ENCODE results near the gene LPCAT1. TPM values are rescaled to one million over a fixed set of nuclear protein-coding genes. Genes with fewer than 3 reads are reported as not detected.
A peak's percentile ranks its signal among the peaks of the same experiment; 100 is the strongest.

The LPCAT1 gene
- total RNA-seq, 4 donors from 2014 or later: 7.7 to 44.8 (median 12.0) TPM

DNA sequence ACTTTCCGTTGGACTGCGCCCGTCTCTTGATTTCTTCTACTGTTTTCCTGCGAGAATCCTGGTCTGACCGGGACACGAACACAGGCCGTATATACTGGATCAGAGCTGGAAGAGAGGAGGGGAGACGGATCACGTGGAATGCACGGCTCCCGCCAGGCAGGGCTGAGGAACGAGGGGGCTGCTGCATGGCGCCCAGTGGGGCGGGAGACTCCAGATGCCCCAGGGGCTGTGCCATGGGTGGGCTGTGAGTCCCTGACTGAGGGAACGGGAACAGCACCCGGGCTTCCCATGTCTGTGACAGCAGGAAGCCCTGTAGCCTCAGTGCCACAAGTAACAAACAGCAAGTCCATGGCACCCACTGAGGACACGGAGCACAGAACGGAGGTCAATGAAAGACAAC lies 34.0 kb downstream of the LPCAT1 start:
- DNase-seq: no peak
- Histone ChIP-seq H3K36me3 (peaks cover 0 to 98% (median 9%) of the 10 kb centered on the region in 3 donors), H3K9me3 (no peaks in the 10 kb centered on the region), H3K4me1 (peaks cover 0 to 17% (median 5%) of the 10 kb centered on the region in 3 donors), H3K27me3 (no peaks in the 10 kb centered on the region), H3K4me3 (no peak overlapping the region), H3K27ac (peak overlapping the region in 2 of 4 donors; percentile 16 to 59)
- intact Hi-C loops (cut with DNase I): no loop called here
- WGBS, 2 donors: 88 to 97% methylated on average over 4 to 14 of the region's 18 CpGs
- no peak for TF ChIP-seq POLR2A (IDR thresholded peaks at IDR 0.05)
- TF ChIP-seq, protein P1, sequence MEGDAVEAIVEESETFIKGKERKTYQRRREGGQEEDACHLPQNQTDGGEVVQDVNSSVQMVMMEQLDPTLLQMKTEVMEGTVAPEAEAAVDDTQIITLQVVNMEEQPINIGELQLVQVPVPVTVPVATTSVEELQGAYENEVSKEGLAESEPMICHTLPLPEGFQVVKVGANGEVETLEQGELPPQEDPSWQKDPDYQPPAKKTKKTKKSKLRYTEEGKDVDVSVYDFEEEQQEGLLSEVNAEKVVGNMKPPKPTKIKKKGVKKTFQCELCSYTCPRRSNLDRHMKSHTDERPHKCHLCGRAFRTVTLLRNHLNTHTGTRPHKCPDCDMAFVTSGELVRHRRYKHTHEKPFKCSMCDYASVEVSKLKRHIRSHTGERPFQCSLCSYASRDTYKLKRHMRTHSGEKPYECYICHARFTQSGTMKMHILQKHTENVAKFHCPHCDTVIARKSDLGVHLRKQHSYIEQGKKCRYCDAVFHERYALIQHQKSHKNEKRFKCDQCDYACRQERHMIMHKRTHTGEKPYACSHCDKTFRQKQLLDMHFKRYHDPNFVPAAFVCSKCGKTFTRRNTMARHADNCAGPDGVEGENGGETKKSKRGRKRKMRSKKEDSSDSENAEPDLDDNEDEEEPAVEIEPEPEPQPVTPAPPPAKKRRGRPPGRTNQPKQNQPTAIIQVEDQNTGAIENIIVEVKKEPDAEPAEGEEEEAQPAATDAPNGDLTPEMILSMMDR (IDR thresholded peaks at IDR 0.05): no peak

DNA sequence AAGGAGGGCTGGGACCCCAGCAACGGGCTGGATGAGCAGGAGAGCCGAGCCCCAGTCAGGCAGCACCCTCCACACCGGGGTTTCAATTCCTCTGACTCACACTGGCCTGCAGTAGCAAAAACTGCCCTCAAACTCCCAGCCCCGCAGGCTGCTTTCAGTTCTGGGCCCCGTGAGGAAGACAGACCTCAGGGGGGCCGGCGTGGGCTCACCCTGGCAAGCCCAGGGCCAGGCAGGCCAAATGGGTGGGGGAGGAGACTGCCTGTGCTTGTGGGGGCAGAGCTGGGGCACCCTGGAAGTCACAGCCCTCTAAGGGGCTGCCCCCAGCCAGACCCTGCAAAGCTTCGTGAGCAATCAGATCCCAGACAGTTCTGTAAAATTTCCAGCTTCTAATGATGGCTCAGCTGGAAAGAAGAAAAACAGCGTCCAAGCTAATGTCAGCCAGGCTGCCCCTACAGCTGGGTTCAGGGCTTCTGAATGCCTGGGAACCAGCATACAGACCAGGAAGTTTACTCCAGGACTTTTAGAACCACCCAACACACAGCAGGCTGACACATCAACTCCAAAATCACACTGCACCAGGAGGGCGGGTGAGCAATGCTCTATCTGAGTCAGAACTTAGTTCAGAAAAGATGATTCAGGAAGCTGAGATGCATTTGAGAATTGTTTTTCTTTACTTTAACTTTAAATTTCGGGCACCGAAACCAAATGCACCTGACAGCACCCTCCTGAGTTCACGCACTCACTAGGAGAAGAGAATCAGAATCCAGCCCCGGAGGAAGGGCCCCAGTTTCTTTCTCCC lies 34.7 kb downstream of the LPCAT1 start:
- TF ChIP-seq POLR2A (IDR thresholded peaks at IDR 0.05): no peak
- TF ChIP-seq, protein P1 (IDR thresholded peaks at IDR 0.05): no peak
- WGBS, 2 donors: 55 to 65% methylated on average over 10 of the region's 14 CpGs
- DNase-seq: no peak
- Histone ChIP-seq H3K4me3 (no peak overlapping the region), H3K4me1 (peaks cover 0 to 17% (median 5%) of the 10 kb centered on the region in 3 donors), H3K27ac (peak overlapping the region in 2 of 4 donors; percentile 29 to 59), H3K36me3 (peaks cover 0 to 98% (median 9%) of the 10 kb centered on the region in 3 donors), H3K9me3 (no peaks in the 10 kb centered on the region), H3K27me3 (no peaks in the 10 kb centered on the region)
- intact Hi-C loops (cut with DNase I): no loop called here

- Histone ChIP-seq H3K4me3 (no peak overlapping the region), H3K27me3 (no peaks in the 10 kb centered on the region), H3K36me3 (peaks cover 0 to 89% (median 9%) of the 10 kb centered on the region in 3 donors), H3K9me3 (no peaks in the 10 kb centered on the region), H3K27ac (no peak overlapping the region), H3K4me1 (peaks cover 0 to 17% (median 5%) of the 10 kb centered on the region in 3 donors)
- no peak for DNase-seq
- 69 to 90% methylated on average over 10 to 18 of the region's 27 CpGs for WGBS, 2 donors
- no peak for TF ChIP-seq POLR2A (IDR thresholded peaks at IDR 0.05)
- TF ChIP-seq, protein P1 (IDR thresholded peaks at IDR 0.05): no peak
- intact Hi-C loops (cut with DNase I): no loop called here
Observed at GRCh38 chr5:1487079-1487764, 36.5 kb downstream of the LPCAT1 start.

- Histone ChIP-seq H3K9me3 (no peaks in the 10 kb centered on the region), H3K4me3 (no peak overlapping the region), H3K27ac (no peak overlapping the region), H3K27me3 (no peaks in the 10 kb centered on the region), H3K36me3 (peaks cover 0 to 79% (median 9%) of the 10 kb centered on the region in 3 donors), H3K4me1 (peaks cover 0 to 17% (median 5%) of the 10 kb centered on the region in 3 donors)
- TF ChIP-seq POLR2A (IDR thresholded peaks at IDR 0.05): no peak
- TF ChIP-seq, protein P1 (IDR thresholded peaks at IDR 0.05): no peak
- DNase-seq: no peak
- intact Hi-C loops (cut with DNase I): no loop called here
- WGBS, 2 donors: 90% methylated on average over 2 to 7 of the region's 13 CpGs
Observed at GRCh38 chr5:1486271-1486670, 37.5 kb downstream of the LPCAT1 start.
